ENCODE data around the gene CDH4.

Gene CDH4

DNA sequence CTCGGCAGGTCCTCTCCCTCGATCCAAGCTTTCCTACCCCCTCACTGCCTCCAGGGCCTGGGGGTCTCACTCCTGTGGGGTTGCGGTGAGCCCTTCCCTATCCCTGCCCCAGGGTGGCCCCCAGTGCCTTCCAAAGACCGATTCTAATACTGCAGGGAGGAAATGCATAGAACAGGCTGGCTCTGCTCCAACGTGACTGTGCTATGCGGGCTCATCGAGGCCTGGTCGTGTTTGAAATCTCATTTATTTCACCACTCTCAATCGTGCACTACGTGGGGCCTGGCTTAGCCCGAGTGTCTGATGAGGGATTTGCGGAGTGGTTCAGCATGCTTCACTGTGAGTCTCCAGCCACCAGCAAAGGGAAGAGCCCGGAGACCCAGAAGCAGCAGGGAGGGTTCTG lies 60.9 kb downstream of the CDH4 start:
- TF ChIP-seq, protein P1, sequence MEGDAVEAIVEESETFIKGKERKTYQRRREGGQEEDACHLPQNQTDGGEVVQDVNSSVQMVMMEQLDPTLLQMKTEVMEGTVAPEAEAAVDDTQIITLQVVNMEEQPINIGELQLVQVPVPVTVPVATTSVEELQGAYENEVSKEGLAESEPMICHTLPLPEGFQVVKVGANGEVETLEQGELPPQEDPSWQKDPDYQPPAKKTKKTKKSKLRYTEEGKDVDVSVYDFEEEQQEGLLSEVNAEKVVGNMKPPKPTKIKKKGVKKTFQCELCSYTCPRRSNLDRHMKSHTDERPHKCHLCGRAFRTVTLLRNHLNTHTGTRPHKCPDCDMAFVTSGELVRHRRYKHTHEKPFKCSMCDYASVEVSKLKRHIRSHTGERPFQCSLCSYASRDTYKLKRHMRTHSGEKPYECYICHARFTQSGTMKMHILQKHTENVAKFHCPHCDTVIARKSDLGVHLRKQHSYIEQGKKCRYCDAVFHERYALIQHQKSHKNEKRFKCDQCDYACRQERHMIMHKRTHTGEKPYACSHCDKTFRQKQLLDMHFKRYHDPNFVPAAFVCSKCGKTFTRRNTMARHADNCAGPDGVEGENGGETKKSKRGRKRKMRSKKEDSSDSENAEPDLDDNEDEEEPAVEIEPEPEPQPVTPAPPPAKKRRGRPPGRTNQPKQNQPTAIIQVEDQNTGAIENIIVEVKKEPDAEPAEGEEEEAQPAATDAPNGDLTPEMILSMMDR (IDR thresholded peaks at IDR 0.05; ENCODE audit: borderline replicate concordance, control extremely low read depth, extremely low read depth, insufficient read depth, missing control alignments), result no peak

DNA sequence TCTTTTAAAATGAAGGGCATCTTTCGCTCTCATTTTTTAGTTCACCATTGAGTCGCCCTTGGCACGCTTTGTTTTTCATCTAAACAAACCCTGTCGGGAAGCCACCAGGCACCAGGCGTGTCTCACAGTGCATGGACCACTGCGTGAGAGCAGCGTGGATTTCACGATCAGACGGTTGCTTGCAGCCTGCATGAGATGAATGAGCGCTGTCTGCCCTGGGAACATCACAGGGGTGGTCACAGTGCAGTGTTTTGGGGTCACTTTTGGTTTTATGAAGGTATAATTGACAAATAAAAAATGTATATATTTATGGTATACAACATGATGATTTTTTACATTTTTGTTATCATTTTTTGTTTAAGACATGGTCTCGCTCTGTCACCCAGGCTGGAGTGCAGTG lies 61.3 kb downstream of the CDH4 start:
- in situ Hi-C loops (cut with MboI; ENCODE audit: low sequenced_read_pairs, unreplicated experiment), result no loop called here
- TF ChIP-seq, protein P1 (IDR thresholded peaks at IDR 0.05; ENCODE audit: borderline replicate concordance, control extremely low read depth, extremely low read depth, insufficient read depth, missing control alignments), result no peak
- DNase-seq (ENCODE audit: low spot score), result no peak

More for the DNA sequence above, 60.9 kb downstream of the CDH4 start:
- DNase-seq (ENCODE audit: low spot score), result no peak
- in situ Hi-C loops (cut with MboI; ENCODE audit: low sequenced_read_pairs, unreplicated experiment), result no loop called here

DNA sequence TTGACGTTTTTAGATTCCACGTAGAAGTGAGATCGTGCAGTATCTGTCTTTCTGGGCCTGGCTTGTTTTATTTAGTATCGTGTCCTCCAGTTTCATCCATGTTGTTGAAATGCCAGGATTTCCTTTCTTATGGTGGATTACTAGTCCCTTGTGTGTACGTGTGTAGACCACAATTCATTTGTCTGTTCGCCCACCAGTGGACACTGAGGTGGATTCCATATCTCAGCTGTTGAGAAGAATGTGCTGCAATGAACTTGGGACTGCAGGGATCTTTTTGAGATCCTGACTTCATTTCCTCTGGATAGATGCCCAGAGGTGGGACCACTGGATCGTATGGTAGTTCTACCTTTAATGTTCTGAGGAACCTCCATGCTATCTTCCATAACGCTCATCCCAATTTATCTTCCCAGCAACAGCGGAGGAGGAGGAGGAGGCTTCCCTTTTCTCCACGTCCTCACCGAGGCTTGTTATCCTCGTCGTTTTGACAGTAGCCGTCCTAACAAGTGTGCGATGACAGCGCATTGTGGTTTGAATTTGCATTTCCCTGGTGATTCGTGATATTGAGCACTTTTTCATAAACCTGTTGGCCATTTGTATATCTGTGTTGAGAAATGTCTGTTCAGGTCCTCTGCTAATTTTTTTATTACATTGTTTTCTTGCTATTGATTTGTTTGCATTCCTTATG lies 62.4 kb downstream of the CDH4 start:
- DNase-seq (ENCODE audit: low spot score), result no peak
- TF ChIP-seq, protein P1 (IDR thresholded peaks at IDR 0.05; ENCODE audit: borderline replicate concordance, control extremely low read depth, extremely low read depth, insufficient read depth, missing control alignments), result no peak
- in situ Hi-C loops (cut with MboI; ENCODE audit: low sequenced_read_pairs, unreplicated experiment), result no loop called here

DNA sequence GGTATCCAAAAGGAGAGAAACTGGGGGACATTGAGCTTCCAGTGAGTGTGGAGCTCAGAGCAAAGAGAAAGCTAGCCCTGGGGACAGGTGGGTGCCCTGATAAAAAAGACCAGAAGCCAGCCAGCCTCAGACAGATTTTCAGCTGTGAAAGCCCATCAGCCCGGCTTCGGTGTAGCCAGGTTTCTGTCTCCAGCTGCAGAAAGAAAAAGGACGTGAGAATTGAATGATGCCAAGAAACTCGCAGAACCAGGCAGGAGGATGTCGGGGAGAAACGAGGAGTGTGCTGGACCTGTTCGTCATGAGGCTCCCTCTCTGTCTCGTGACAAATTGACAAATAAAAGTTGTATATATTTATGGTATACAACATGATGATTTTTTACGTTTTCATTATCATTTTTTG lies 63.3 kb downstream of the CDH4 start:
- DNase-seq (ENCODE audit: low spot score), result no peak
- TF ChIP-seq, protein P1 (IDR thresholded peaks at IDR 0.05; ENCODE audit: borderline replicate concordance, control extremely low read depth, extremely low read depth, insufficient read depth, missing control alignments), result no peak
- in situ Hi-C loops (cut with MboI; ENCODE audit: low sequenced_read_pairs, unreplicated experiment), result no loop called here

DNA sequence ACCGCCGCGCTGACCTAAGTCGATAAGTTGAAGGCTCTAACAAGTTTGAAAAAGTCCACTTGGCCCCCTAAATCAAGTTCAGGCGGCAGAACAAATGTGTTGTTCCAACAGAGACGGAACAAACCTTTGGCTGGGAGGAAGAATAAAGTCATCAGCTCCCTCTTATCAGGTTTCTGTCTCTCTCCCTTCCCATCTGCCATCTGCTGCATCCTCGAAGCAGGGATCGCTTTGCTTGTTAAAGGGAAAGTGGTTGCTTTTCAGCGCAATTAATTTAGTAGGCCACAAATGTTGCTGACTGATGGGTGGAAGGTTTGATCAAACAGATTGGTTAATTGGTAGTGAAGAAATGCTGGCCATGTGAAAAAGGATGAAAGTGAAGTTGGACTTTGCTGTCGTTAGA lies 64.3 kb downstream of the CDH4 start:
- no peak for DNase-seq (ENCODE audit: low spot score)
- TF ChIP-seq, protein P1 (IDR thresholded peaks at IDR 0.05; ENCODE audit: borderline replicate concordance, control extremely low read depth, extremely low read depth, insufficient read depth, missing control alignments), result no peak
- in situ Hi-C loops (cut with MboI; ENCODE audit: low sequenced_read_pairs, unreplicated experiment), result no loop called here

DNA sequence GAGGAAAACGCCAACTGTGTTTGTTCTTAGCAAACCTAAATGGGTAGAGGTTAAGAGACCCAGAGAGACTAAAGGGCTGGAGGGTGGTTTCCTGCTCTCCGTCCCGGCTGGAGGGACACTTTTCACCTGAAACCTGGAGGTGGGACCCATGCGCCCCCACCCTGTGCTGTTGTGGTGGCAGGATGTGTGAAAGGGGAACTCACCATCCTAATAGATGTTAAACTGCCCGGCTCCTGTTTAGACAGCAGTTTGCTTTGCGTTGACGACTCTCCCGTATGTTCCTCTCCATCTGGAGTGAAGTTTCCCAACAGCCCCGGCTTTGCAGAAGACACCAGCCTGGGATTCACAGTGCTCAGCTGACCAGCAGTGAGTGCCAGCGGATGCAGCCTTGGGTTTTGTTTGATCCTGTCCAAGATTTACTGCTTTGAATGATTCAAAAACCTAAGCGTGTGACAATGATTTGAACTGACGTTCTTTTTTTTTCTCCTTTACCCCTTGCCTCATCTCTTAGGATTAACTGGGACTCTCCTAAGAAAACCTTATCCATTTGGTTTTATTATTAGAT lies 66.0 kb downstream of the CDH4 start:
- in situ Hi-C loops (cut with MboI; ENCODE audit: low sequenced_read_pairs, unreplicated experiment), result no loop called here
- no peak for DNase-seq (ENCODE audit: low spot score)

More for the DNA sequence above, 66.0 kb downstream of the CDH4 start:
- TF ChIP-seq, protein P1 (IDR thresholded peaks at IDR 0.05; ENCODE audit: borderline replicate concordance, control extremely low read depth, extremely low read depth, insufficient read depth, missing control alignments), result no peak
